K562 (cell line): ENCODE data around the gene PARP14.

Experiments used
- BHLHE40 ChIP-seq: IDR thresholded peaks from 2 replicates; pipeline ENCODE4 v1.6.1; 2011; ENCODE audit warnings: low read length, improper control_type of control experiment
- CHD1 ChIP-seq: fragments of 200-600 bp; sonication (generic); IDR thresholded peaks from one replicate; pipeline ENCODE4 v1.6.1; 2012; ENCODE audit warnings: mild to moderate bottlenecking, moderate library complexity, low read length, inconsistent platforms
- CTCF ChIP-seq, 3 experiments: IDR thresholded peaks in 2 of 3; conservative IDR thresholded peaks in 1 of 3; 2 replicates each; pipeline ENCODE4 v1.5.1; 2011 to 2012; ENCODE audit warnings: low read length in 3 of 3, mild to moderate bottlenecking in 3 of 3, control low read depth in 2 of 3, improper control_type of control experiment in 1 of 3, inconsistent platforms in 1 of 3, low read depth in 1 of 3, mixed read lengths in 1 of 3, moderate library complexity in 1 of 3; ENCODE audit not compliant: insufficient read depth in 2 of 3
- EP300 ChIP-seq: IDR thresholded peaks from 2 replicates; pipeline ENCODE4 v1.6.1; 2012; ENCODE audit warnings: low read length, improper control_type of control experiment
- NR1H2 ChIP-seq: sonication (generic); formaldehyde crosslinking; IDR thresholded peaks from 2 replicates; pipeline ENCODE4 v1.4.0; 2020; ENCODE audit warnings: mild to moderate bottlenecking, missing genetic modification reagents
- PHTF2 ChIP-seq: fragments of 250-450 bp; sonication (Bioruptor Pico); IDR thresholded peaks from 2 replicates; pipeline ENCODE4 v1.5.0; 2021; ENCODE audit warnings: mild to moderate bottlenecking
- RBM15 ChIP-seq: fragments of 200-400 bp; formaldehyde crosslinking; IDR thresholded peaks from 2 replicates; pipeline ENCODE4 v1.6.1; 2018; ENCODE audit warnings: mild to moderate bottlenecking, low read length, moderate library complexity; ENCODE audit not compliant: insufficient read depth
- REST ChIP-seq, 2 experiments: fragments of 450-650 bp; formaldehyde crosslinking in 1 of 2; IDR thresholded peaks; 2 replicates each; pipeline versions ENCODE4 v1.4.0 to v1.6.1; 2014 to 2020; ENCODE audit warnings: mild to moderate bottlenecking in 2 of 2, borderline replicate concordance in 1 of 2, low read depth in 1 of 2
- TCF7L2 ChIP-seq: fragments of 150-350 bp; IDR thresholded peaks from 2 replicates; pipeline ENCODE4 v1.6.1; 2016; ENCODE audit warnings: low read depth, mild to moderate bottlenecking, low read length, moderate library complexity
- XRCC5 ChIP-seq: fragments of 200-400 bp; formaldehyde crosslinking; IDR thresholded peaks from 2 replicates; pipeline ENCODE4 v1.6.1; 2017; ENCODE audit warnings: low read depth, mild to moderate bottlenecking, low read length
- ZBTB2 ChIP-seq: fragments of 450-650 bp; IDR thresholded peaks from 2 replicates; pipeline ENCODE4 v1.6.1; 2016; ENCODE audit warnings: antibody characterized with exemption
- ZNF197 ChIP-seq: fragments of 200-800 bp; sonication (Bioruptor generic); IDR thresholded peaks from 2 replicates; pipeline ENCODE4 v1.6.1; 2016; ENCODE audit warnings: low read depth, missing genetic modification characterization, missing compliant biosample characterization
- ZNF263 ChIP-seq: sonication (generic); formaldehyde crosslinking; IDR thresholded peaks from 2 replicates; pipeline ENCODE4 v1.8.0; 2022; ENCODE audit warnings: mild to moderate bottlenecking, missing genetic modification reagents, borderline replicate concordance
- ZSCAN29 ChIP-seq: fragments of 450-650 bp; IDR thresholded peaks from 2 replicates; pipeline ENCODE4 v1.6.1; 2017

DNA sequence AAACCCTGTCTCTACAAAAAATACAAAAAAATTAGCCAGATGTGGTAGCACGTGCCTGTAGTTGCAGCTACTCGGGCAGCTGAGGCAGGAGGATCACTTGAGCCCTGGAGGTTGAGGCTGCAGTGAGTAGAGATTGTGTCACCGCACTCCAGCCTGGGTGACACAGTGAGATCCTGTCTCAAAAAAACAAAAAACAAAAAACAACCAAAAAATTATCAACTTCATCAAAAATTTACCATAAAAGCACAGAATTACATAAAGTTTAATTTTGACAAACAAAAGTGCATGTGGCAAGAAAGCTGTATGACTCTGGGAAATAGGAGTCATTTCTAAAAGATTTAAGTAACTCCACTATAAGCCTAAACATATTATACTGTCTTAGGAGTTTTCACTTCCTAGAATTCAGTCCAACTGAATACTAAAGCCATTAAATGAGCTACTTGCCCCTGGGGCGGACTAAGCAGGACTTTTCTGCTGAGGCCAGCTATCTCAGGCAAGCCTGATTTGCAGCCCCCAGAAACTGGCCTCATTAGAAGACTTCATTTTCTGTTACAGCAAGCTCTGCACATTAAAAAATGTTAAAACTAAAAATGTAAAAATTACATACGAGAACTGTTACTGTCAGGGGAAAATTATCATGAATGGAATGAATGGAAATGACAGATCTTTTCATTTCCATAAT, 90.0 kb downstream of the PARP14 start:
- TF ChIP-seq BHLHE40 (no peak), EP300 (no peak), CTCF (IDR thresholded peaks at IDR 0.05 in 2 of 3, conservative IDR thresholded peaks at IDR 0.05 in 1 of 3; ENCODE audit: insufficient read depth in 2 of 3, low read depth in 1 of 3, low read length in 3 of 3) (no peak), ZNF197 (CRISPR knock-in tag) (no peak), ZNF263 (CRISPR knock-in tag) (no peak), ZBTB2 (no peak), NR1H2 (no peak), XRCC5 (no peak), CHD1 (no peak), ZSCAN29 (no peak), RBM15 (no peak), PHTF2 (CRISPR knock-in tag) (no peak), REST (IDR thresholded peaks at IDR 0.05; ENCODE audit: borderline replicate concordance) (no peak), REST (CRISPR knock-in tag; IDR thresholded peaks at IDR 0.05; ENCODE audit: low read depth) (no peak), TCF7L2 (no peak)
